HG02938 (cell line): ENCODE results near the gene TBC1D8.

Experiments used
- ATAC-seq: cut with Tn5 transposase; IDR thresholded peaks from one replicate; pipeline ENCODE4 v1.9.1; 2021; ENCODE audit warnings: mild to moderate bottlenecking, moderate library complexity; ENCODE audit not compliant: unreplicated experiment

Gene TBC1D8

DNA sequence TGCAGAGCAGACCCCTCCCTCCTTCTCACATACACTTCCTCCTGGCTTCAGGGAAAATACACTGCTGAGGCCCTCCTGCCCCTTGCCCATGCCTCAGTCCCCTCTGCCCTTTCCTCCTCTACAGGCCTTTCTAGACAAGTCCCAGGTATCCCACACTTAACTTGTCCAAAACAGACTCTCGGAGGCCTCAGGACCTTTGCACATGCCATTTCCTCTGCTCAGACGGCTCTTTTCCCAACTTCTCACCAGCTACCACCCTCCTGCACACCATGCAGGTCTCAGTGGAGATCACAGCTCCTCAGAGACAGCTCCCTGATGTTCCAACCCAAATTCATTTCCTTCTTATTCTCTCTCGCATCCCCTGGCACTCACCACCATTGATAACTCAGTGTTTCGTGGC is 11.7 kb downstream of the TBC1D8 start:
- ATAC-seq = no peak

GRCh38 chr2:101135412-101136296 is 15.5 kb downstream of the TBC1D8 start:
- ATAC-seq = no peak

DNA sequence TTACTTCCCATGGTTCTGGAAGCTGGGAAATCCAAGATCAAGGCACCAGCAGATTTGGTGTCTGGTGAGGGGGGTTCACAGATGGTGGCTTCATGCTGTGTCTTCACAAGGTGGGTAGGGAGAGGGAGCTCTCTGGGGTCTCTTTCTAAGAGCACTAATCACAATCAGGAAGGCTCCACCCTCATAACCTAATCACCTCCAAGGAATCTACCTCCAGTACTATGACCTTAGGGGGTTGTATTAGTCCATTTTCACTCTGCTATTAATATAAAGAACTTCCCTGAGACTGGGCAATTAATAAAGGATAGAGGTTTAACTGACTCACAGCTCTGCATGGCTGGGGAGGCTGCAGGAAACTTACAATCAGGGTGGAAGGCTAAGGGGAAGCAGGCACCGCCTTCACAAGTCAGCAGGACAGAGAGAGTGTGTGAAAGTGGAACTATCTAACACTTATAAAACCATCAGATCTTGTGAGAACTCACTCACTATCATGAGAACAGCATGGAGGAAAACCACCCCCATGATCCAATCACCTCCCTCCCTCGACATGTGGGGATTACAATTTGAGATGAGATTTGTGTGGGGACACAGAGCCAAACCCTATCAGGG is 17.6 kb downstream of the TBC1D8 start:
- ATAC-seq = no peak

- ATAC-seq = no peak
Measured at GRCh38 chr2:101132202-101132601, 19.0 kb downstream of the TBC1D8 start.

DNA sequence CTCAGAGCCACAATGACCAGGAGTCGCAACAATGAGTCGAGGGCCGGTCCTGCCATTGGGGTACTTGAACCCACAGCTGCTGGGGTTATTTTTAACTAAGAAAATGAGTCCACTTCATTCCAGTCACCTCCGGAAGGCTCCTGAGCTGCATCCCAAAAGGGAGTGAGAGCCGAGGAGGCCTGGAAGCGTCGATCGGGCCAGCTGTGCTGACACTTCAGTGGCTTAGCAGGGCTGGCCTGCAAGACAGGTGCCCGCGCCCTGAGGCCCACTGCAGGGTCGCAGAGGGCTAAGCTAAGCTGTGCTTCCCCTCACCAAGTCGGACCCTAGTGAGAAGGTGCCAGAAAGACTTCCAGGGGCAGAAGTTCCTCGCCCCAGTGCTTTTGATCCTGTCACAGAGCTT is 21.1 kb downstream of the TBC1D8 start:
- no peak for ATAC-seq

- no peak for ATAC-seq
Measured at GRCh38 chr2:101127319-101128056, 23.7 kb downstream of the TBC1D8 start.

DNA sequence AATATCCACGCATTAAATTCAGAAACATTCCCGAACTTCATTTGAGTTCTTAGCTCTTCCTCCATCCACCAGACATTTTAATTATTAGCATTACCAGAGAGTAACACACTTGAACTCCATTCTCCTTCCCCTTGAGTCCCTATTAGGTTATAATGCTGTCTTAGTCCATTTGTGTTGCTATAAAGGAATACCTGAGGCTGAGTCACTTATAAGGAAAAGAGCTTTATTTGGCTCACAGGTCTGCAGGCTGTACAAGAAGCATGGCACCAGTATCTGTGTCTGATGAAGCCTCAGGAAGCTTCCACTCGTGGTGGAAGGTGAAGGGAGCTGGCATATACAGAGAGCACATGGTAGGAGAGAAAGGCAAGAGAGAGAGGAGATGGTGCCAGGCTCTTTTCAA is 25.4 kb downstream of the TBC1D8 start:
- ATAC-seq = no peak

GRCh38 chr2:101125374-101125773 is 25.8 kb downstream of the TBC1D8 start:
- no peak for ATAC-seq

- no peak for ATAC-seq
Measured at GRCh38 chr2:101124643-101125366, 26.4 kb downstream of the TBC1D8 start.

GRCh38 chr2:101123795-101124471 is 27.2 kb downstream of the TBC1D8 start:
- ATAC-seq = no peak

DNA sequence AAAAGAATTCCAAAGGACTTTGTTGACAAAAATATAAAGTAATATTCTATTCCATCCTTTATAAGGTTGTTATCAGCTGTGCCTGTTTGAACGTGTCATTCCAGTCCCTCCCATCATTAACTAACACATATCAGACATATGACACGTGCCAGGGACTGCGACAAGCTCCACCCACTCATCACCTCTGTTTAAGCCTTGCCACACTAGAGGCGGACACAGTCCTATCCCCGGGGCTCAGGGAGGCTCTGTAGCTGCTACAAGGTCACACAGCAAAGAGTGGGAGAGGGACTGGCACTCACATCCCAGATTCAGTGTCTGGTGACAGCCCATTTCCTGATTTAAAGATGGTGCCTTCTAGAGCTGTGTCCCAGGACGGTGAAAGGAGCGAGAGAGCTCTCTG is 30.0 kb downstream of the TBC1D8 start:
- ATAC-seq = no peak

DNA sequence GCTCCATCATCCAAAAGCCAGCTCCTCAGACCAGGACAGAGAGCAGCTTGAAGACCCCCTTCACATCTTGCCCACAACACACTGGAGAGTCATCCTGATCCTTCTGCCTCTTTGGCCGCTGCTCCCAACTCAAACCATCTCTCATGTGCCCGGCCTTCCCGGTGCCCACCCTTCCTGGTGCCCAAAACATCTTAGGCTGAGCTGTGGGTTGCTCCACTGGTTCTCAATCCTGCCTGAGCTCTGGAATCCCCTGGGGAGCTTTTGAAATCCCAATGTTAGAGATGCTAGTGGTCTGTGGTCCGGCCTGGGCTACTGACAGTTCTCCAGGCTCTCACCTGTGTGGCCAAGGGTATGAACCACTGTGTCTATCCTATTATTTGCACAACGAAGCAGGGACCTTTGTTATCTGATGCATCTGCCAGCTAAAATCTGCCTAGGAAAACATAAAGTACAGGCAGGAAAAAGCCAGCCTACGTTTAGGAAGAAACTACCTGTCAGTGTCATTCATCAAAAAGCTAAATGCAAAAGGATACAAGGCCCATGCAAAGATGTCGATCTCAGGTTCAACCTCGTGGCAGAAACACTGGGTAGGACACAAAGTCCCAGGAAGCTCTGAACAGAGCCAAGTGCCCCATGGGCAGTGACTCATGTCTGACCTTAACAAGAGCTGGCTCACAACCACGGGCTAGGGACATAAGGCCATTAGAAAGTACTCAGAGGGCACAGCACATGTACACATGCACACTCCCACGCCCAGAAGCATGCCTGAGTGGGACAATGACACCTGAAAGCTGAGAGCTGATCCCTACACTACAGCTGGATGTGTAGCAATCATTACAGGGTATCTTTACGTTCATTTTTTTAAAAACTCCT is 30.8 kb downstream of the TBC1D8 start:
- ATAC-seq = no peak

DNA sequence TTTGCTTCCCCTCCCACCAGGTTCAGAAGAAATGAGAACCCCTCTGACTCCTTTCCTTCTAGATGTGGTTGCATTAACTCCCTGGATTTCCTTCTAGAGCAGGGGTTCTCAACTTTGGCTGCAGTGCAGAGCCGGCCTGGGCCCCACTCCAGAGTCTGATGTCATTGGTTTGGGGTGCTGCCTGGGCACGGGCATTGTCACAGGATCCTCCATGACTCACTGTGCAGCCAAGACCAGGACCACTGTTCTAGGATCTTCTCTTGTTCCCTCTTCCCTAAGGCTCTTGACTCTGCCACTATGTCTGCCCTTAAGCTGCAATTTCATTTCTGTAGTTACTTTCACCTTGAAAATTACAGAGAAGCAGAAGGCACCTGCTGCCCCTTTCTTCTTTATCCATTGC is 31.8 kb downstream of the TBC1D8 start:
- ATAC-seq = no peak

DNA sequence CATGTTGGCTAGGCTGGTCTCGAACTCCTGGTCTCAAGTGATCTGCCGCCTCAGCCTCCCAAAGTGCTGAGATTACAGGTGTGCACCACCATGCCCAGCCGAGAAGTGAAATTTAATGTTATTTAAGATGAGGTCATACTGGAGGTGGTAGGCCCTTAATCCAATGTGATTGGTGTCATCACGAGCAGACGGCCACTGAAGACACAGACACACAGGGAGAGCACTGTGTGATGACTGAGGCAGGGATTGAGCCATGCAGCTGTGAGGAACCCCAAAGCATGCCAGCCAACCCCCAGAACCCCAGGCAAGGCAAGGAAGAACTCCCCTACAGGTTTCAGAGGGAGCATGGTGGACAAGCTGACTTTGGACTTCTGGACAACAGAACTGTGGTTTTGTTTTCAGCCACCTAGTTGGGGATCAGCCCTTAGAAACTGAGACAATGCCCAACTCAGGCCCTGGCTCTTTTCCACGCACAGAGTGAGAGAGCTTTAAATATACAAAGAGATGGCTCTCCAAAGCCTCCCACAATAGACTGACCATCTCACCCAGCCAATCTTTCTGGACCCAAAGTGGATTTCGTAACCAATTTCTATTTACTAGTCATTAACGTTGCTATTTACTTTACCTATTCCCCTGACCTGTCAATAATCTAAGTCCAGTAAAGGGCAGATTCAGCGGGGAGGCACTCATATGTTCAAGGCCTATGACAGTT is 34.2 kb downstream of the TBC1D8 start:
- no peak for ATAC-seq

DNA sequence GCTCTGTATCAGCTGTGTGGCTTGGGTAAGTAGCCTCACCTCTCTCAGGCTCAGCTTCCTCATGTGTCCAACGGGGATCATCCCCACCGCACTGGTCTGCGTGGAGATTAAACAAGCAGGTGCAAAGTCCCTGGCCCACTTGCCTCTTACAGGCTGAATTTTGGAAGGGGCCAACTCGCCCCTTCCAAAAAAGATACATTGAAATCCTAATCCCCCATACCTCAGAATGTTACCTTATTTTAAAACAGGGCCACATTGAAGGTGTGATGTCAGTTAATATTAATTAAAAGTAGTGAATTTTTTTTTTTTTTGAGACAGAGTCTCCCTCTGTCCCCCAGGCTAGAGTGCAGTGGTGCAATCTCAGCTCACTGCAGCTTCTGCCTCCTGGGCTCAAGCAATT is 34.8 kb downstream of the TBC1D8 start:
- no peak for ATAC-seq

DNA sequence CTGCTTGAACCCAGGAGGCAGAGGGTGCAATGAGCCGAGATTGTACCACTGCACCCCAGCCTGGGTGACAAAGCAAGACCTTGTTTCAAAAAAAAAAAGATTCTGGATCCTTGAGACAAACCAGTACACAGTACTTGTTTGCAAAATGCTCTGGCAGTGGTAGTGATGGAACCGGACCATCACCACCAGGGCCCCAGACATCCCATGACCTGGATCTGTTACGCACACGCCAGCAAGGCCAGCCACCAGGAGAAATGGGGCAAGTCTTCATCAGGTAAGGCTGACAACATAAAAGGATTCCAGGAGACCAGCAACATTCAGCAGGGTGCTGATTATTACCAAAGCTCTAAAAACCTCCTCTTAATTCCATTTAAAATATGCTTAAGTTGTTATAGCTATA is 35.5 kb downstream of the TBC1D8 start:
- ATAC-seq = no peak

DNA sequence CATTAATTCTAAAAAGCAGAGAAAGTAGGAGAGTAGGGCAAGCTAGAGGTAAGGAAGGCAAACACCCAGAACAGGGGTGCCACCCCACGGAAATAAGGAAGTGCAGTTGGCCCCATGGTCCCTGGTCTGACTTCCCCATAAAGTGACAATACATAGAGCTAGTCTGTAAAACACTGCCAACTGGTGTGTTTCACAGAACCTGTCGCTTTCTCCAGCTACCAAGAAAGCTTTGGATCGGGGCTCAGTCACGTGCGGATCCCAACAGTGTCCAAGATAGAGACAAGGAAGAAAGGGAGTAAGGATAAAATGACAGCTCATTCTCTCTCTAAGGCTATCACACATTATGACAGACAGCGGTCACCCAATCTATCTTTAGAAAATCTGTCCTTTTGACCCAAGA is 36.4 kb downstream of the TBC1D8 start:
- ATAC-seq = no peak

DNA sequence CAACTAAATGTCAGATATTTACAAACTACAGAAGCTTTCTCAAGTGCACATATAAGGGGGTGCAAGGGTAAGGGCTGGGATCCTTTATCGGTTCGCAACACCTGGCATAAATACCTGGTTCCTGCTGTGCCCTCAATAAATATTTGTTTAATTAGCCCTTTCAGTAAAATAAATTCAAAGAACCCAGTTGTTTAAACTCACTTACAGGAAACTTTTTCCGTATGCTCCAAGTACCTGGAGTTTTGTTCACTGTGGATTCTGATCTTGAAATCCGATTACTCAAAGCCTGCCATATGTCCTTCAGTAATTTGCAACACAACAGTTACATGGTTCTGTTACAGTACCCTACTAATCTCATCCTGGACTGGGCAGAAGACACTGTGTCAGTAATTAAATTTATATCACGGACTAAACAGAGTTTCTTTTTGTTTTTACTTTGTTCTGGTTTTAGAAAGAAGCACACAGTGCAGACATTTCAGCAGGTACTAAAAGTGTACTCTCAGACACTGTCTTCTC is 36.9 kb downstream of the TBC1D8 start:
- no peak for ATAC-seq
